Activated naive CD8-positive, alpha-beta T cell treated with anti-CD3 and anti-CD28 coated beads, Interleukin-2, amount 50 U/mL, for 24 hours (primary cell): ENCODE measurements around the gene CYSLTR2.

Experiments used
- ATAC-seq: fragments of 150-1000 bp; cut with Tn5 transposase; one replicate; pipeline ENCODE4 v1.10.0; 2021
- DNase-seq: peaks from one replicate; pipeline ENCODE4 v3.0.0; 2021
- H3K27ac Mint-ChIP-seq: one replicate; pipeline ENCODE4 v1.8.0; 2021; ENCODE audit warnings: mild to moderate bottlenecking, mixed read lengths
- H3K27me3 Mint-ChIP-seq: one replicate; pipeline ENCODE4 v1.8.0; 2021; ENCODE audit warnings: mixed read lengths
- H3K36me3 Mint-ChIP-seq: one replicate; pipeline ENCODE4 v1.8.0; 2021; ENCODE audit warnings: low read depth, mixed read lengths
- H3K4me1 Mint-ChIP-seq: one replicate; pipeline ENCODE4 v1.8.0; 2021; ENCODE audit warnings: mixed read lengths
- H3K4me3 Mint-ChIP-seq: one replicate; pipeline ENCODE4 v1.8.0; 2021; ENCODE audit warnings: mild to moderate bottlenecking, moderate library complexity, mixed read lengths
- H3K9me3 Mint-ChIP-seq: one replicate; pipeline ENCODE4 v1.8.0; 2021; ENCODE audit warnings: mixed read lengths

The CYSLTR2 gene

DNA sequence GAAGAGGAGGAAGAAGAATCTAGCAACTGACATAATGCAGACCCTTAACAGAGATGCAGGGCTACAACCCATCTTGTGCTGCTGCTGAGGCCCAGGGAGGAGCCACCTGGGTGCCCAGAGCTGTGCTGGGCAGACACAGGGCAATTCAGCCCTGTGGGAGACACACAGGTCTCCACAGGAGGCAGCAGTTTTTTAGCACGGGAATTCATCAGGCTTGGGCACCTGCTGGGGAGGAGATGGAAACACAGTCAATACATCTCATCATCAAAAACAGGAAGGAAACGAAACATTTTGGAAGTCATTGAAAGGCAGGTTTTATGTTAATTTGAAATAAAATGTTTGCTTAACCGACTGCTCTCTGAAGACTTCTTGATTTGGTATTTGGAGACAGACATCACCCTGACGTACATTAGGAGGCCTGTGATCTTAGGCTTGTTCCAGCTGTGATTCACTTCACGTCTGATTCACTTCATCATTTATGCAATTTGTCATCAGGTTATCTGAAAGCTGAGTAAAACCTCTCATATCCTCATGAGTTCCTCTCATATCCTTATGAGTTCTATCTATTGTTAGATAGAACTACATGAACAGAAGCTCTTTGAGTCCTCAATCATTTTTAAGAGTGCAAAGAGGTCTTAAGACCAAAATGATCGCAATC is 77.4 kb downstream of the CYSLTR2 start:
- Mint-ChIP-seq H3K27ac (no peak overlapping the region), H3K9me3 (no peaks in the 10 kb centered on the region), H3K27me3 (peaks cover 2% of the 10 kb centered on the region), H3K36me3 (no peaks in the 10 kb centered on the region), H3K4me1 (peaks cover 11% of the 10 kb centered on the region), H3K4me3 (no peak overlapping the region)
- ATAC-seq (peak; percentile 60), DNase-seq (no peak)

DNA sequence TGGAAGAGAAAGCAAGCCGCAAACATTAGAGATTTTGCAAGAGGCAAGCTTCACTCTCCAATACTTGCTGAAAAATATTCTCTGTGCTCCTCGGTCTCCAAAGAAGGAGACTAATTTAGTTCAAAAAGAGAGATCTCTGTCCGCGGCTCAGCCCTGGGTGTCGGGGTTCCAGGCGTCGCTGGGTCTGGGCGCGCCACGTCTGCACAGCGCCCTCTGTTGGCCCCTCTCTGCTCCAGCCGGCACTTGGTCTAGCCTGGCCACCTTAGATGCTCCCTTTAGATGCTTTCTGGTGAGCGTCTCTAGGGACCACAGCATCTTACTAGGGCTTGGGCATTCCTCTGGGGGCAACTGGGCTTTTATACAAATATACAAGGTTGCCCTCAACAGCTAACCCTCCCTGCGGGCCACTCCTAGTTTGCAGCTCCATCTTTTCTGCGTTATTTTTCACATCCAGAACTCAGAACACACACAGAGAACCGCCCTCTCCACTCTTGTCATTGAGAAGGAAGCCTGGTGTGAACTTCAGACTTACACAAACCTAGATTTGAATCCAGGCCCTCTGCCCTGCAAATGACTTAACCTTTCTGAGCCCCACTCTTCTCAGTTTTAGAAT is 78.3 kb downstream of the CYSLTR2 start:
- DNase-seq (peak; percentile 75), ATAC-seq (peak; percentile 88)
- Mint-ChIP-seq H3K4me3 (peak overlapping the region; percentile 49), H3K36me3 (no peaks in the 10 kb centered on the region), H3K27me3 (peaks cover 2% of the 10 kb centered on the region), H3K4me1 (peaks cover 11% of the 10 kb centered on the region), H3K27ac (no peak overlapping the region), H3K9me3 (no peaks in the 10 kb centered on the region)

DNA sequence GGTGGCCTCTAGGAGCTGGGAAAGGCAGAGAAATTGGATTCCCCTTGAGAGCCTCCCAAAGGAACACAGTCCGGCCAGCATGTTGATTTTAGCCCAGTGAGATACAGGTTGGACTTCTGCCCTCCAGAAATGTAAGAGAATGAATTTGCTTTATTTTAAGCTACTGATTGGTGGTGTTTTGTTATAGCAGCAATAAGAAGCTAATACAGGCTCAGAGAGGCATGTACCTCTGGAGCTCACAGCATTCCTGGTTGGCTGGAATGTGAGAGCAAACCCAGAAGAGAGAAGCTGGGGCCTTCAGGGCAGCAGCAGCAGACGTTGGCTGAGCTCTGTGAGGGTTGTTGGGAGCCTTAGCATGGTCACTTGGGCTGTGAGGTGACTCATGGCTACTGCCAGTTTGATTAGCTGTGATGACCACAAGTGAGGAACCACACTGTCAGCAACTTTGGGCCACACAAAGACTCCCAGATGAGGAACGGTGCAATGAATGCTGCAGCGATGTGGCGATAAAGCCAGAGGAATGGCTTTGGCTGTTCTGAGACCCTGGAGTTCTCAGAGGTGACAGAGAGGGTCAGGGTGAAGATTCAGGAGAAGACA is 80.1 kb downstream of the CYSLTR2 start:
- H3K27ac Mint-ChIP-seq, result no peak overlapping the region
- H3K36me3 Mint-ChIP-seq, result no peaks in the 10 kb centered on the region
- peaks cover 2% of the 10 kb centered on the region for H3K27me3 Mint-ChIP-seq
- ATAC-seq, result no peak
- DNase-seq, result no peak
- H3K4me1 Mint-ChIP-seq, result peaks cover 11% of the 10 kb centered on the region
- no peak overlapping the region for H3K4me3 Mint-ChIP-seq
- no peaks in the 10 kb centered on the region for H3K9me3 Mint-ChIP-seq

DNA sequence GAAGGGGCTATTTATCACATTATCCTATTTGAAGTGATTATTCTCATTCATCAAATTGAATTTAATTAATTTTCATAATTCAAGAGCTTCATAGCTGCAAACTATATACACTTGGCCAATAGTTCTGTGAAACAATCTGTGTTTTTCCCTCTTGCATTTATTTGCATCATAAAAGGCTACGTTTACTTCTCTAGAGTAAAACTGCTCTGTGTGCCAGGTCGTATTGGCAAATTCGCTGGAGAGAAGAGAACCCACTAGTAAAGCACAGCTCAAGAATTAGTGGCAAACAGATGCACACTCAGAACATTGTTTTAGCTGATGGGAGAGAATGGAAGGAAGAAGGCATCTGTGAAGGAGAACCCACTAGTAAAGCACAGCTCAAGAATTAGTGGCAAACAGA is 81.8 kb downstream of the CYSLTR2 start:
- Mint-ChIP-seq H3K4me1 (peaks cover 11% of the 10 kb centered on the region), H3K36me3 (no peaks in the 10 kb centered on the region), H3K9me3 (no peaks in the 10 kb centered on the region), H3K4me3 (no peak overlapping the region), H3K27ac (no peak overlapping the region), H3K27me3 (peaks cover 2% of the 10 kb centered on the region)
- ATAC-seq, result no peak
- DNase-seq, result no peak

DNA sequence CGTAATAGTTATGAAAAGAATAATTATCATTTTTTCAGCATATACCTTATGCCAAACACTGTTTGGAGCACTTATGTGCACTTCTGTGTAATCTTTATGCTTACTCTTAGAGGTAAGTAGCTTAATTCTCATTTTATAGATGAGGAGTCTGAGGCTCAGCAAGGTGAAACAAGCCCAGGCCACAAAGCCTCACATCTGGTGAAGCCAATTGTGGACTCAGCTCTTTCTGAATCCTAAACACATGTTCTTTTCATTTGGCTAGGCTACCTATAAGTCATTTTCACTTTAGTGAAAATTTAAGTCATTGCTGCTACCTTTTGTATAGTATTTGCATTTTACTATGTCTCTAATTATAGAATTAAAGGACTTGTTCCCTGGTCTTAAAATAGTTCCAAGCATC is 84.0 kb downstream of the CYSLTR2 start:
- Mint-ChIP-seq H3K4me3 (no peak overlapping the region), H3K36me3 (no peaks in the 10 kb centered on the region), H3K4me1 (no peaks in the 10 kb centered on the region), H3K27ac (no peak overlapping the region), H3K27me3 (no peaks in the 10 kb centered on the region), H3K9me3 (no peaks in the 10 kb centered on the region)
- ATAC-seq, result no peak
- DNase-seq, result no peak

DNA sequence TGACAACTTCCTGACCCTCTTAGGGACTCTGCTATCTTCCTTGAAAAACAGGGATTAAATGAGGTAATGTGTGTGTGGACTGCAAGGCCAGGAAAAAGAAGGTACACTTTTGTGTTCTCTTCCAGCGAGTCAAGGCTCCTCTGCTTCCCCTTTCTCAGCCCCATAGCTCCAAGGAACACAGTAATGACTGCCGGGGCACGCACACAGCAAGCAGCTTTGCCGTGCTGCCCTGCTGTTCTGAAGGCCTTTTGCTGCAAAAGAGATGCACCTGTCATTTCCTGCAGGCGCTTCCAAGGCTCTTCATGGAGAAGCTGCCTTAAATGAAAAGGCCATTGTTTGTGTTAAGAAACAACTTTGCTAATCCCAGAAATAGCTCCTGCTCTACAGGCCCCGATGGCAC is 84.6 kb downstream of the CYSLTR2 start:
- H3K27ac Mint-ChIP-seq, result no peak overlapping the region
- H3K9me3 Mint-ChIP-seq, result no peaks in the 10 kb centered on the region
- no peaks in the 10 kb centered on the region for H3K4me1 Mint-ChIP-seq
- ATAC-seq (no peak), DNase-seq (no peak)
- no peaks in the 10 kb centered on the region for H3K36me3 Mint-ChIP-seq
- H3K4me3 Mint-ChIP-seq, result no peak overlapping the region
- H3K27me3 Mint-ChIP-seq, result no peaks in the 10 kb centered on the region

DNA sequence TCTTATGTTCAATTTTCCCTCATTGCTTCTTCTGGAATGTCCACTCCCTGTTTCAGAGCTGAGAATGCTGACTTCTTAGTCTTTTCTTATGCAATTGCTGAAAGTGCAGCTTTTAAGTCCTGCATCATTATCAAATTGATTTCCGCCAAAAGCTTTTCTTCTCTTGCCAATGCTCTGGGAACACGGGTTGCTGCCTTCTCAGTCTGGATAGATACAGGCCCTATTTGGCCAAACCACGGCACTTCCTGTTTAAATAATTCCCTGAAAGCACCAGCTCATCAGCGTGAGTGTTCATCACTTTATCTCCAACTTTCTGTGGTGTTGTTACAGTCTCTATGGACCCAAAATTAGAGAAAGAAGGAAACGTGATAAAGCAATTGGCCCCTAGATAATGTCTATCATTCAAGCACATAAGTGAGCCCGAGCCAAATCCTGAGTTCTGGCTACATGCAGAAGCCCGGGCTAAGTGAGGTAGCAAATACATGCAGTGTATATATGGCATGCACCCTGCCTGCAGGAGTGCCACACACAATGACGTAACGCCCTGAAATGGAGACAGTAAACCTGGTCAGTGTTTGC is 85.7 kb downstream of the CYSLTR2 start:
- H3K4me3 Mint-ChIP-seq, result no peak overlapping the region
- H3K4me1 Mint-ChIP-seq, result no peaks in the 10 kb centered on the region
- no peaks in the 10 kb centered on the region for H3K9me3 Mint-ChIP-seq
- H3K27ac Mint-ChIP-seq, result no peak overlapping the region
- no peaks in the 10 kb centered on the region for H3K27me3 Mint-ChIP-seq
- no peaks in the 10 kb centered on the region for H3K36me3 Mint-ChIP-seq
- DNase-seq (no peak), ATAC-seq (no peak)

DNA sequence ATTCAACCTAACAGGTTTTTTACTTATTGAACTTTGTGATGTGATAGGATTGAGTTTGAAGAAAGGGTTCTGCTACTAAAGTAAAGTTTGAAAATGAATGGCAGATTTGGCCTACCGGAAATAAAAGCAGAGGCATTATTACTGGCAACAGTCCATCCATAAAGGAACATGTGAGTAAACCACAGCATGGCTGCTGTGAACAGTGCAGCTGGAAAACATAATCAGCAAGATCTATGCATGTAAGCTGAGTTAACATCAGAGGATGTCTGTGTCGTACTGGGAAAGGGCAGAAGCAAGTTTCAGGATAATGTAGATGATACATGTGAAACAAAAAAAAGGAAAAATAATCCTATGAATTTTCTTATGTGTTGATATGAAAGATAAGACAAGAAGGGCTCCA is 87.6 kb downstream of the CYSLTR2 start:
- DNase-seq (no peak), ATAC-seq (no peak)
- Mint-ChIP-seq H3K36me3 (no peaks in the 10 kb centered on the region), H3K4me1 (no peaks in the 10 kb centered on the region), H3K4me3 (no peak overlapping the region), H3K27ac (no peak overlapping the region), H3K9me3 (no peaks in the 10 kb centered on the region), H3K27me3 (no peaks in the 10 kb centered on the region)

DNA sequence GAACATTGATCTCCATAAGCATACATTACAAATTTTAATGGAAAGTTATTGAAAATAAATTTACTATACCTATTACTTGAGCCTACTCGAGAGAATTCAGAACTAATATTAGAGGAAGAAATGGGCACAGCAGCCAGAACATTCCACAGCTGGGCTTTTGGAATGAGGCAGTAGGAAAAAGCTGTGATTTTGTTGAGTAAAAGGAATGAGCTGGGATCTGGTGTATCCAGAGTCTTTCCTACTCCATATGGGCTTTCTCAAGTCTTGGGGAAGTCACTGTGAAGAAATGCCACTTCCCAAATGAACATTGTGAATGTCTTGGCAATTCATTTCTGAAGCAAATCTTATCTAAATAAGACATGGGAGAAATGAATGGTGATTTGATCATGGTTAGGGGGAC is 93.1 kb downstream of the CYSLTR2 start:
- no peak overlapping the region for H3K4me3 Mint-ChIP-seq
- no peaks in the 10 kb centered on the region for H3K27me3 Mint-ChIP-seq
- ATAC-seq, result no peak
- no peak for DNase-seq
- H3K36me3 Mint-ChIP-seq, result no peaks in the 10 kb centered on the region
- H3K27ac Mint-ChIP-seq, result no peak overlapping the region
- H3K4me1 Mint-ChIP-seq, result peaks cover 25% of the 10 kb centered on the region
- H3K9me3 Mint-ChIP-seq, result no peaks in the 10 kb centered on the region

DNA sequence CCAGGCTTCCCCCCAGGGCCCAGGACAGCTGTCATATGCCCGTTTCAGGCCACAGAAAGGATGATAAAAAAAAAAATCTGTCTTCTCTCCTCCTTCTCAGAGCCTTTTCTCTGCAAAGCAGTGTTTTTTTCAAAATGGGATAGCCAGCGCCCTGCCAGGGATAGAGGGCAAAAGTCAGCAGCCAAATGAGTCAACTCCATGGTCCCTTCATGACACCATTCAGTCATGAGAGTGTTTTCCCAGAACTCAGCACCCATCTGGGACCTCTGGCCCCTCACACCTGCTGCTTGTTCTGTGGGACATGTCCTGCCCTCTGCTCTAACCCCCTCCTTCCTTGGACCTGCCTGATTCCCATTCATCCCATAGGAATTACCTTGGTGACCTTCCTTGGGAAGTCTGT is 95.0 kb downstream of the CYSLTR2 start:
- no peaks in the 10 kb centered on the region for H3K27me3 Mint-ChIP-seq
- no peak overlapping the region for H3K27ac Mint-ChIP-seq
- DNase-seq, result no peak
- no peaks in the 10 kb centered on the region for H3K36me3 Mint-ChIP-seq
- H3K4me1 Mint-ChIP-seq, result peaks cover 25% of the 10 kb centered on the region
- no peak for ATAC-seq
- H3K4me3 Mint-ChIP-seq, result no peak overlapping the region
- H3K9me3 Mint-ChIP-seq, result no peaks in the 10 kb centered on the region

DNA sequence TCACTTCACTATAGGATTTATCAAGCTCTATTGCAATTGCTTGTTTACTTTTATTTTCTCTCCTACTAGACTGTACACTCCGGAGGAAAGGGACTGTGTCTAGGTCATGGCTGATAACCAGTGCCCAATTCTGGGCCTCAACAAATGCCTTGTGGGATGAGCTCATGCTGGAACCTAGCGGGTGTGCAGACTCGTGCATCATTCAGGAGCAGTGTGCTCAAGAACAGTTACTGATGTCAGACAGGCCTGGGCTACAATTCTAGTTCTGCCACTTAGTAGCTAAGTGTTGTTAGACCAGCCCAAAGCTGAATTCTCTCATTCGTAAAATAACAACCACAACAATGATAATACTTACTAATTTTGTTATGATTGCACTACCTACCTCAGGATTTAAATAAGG is 95.4 kb downstream of the CYSLTR2 start:
- no peaks in the 10 kb centered on the region for H3K36me3 Mint-ChIP-seq
- no peaks in the 10 kb centered on the region for H3K9me3 Mint-ChIP-seq
- H3K27me3 Mint-ChIP-seq, result no peaks in the 10 kb centered on the region
- no peak for ATAC-seq
- peaks cover 25% of the 10 kb centered on the region for H3K4me1 Mint-ChIP-seq
- DNase-seq, result no peak
- peak overlapping the region; percentile 29 for H3K27ac Mint-ChIP-seq
- no peak overlapping the region for H3K4me3 Mint-ChIP-seq

DNA sequence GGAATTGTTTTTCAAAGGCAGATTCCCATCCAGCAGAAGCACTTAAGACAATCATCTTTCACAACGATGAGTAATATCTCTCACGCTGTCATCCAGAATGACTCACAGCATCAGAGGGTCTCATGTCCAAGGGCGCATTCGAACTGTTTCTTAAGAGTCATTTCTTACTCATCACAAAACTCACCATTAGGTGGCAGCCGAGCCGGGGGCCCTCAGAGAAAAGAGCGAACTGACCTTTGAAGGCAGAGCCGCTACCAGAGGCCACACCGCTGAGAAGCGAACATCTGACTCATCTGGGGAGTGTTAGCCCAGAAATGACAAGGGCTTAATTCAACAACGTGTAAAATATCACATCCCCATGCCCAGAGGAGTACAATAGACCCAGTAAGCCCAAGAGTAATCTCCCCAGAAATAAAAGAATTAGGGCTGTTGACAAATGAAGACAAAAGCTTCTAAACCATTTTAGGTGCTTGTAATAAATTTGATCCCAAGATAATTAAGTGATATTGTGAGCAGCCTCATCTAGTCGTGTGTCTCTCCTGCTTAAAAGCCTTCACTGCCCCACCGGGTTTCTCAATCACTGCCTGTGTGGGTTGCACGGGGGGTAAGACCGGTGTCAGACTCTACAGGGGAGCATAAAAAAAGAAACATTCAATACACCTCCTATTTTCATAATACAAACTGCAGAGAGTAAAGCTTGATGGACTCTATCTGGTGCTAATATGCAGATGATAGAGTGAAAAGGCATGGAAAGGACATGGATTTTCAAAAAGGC is 96.2 kb downstream of the CYSLTR2 start:
- peak overlapping the region; percentile 61 for H3K27ac Mint-ChIP-seq
- DNase-seq (peak; percentile 75), ATAC-seq (peak; percentile 96)
- H3K4me3 Mint-ChIP-seq, result peak overlapping the region; percentile 25
- peaks cover 25% of the 10 kb centered on the region for H3K4me1 Mint-ChIP-seq
- peaks cover 2% of the 10 kb centered on the region for H3K9me3 Mint-ChIP-seq
- no peaks in the 10 kb centered on the region for H3K27me3 Mint-ChIP-seq
- H3K36me3 Mint-ChIP-seq, result no peaks in the 10 kb centered on the region

DNA sequence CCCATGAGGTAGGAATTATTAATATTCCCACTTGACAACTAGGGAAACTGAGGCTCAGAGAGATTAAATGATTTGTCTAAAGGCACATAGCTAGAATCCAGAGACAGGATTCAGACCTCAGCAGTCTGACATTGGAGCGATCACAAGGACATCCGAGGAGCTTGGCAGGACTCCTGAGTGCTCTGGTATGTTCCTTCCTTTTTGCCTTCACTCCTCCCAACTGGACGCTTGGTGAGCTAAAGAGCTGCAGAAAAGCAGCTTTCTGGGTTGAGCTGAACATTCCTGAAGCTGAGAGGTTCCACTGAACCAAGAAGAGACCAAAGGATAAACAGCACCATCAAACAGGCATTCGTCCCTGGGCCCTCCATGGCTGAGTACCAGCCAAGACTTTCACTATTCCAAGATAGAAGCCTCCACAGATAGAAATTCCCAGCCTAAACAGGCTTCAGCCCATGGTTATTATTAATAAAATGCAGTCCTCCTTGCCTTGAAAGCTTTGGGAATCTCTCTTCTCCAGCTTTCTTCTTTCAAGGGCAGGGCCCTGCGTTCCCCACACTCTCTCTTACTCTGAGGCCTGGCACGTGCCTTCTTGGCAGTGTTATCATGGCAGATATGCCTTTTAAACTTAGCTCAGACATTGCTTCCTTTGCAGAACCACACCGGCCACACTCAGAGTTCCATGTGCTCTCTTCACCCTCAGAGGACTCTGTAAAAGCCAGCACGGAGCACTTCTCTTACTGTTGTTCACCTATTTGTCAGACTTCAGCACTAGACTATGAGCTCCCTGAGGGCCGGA is 97.1 kb downstream of the CYSLTR2 start:
- Mint-ChIP-seq H3K27me3 (no peaks in the 10 kb centered on the region), H3K4me1 (peaks cover 25% of the 10 kb centered on the region), H3K9me3 (peaks cover 7% of the 10 kb centered on the region), H3K4me3 (no peak overlapping the region), H3K36me3 (no peaks in the 10 kb centered on the region), H3K27ac (no peak overlapping the region)
- no peak for ATAC-seq
- DNase-seq, result no peak

DNA sequence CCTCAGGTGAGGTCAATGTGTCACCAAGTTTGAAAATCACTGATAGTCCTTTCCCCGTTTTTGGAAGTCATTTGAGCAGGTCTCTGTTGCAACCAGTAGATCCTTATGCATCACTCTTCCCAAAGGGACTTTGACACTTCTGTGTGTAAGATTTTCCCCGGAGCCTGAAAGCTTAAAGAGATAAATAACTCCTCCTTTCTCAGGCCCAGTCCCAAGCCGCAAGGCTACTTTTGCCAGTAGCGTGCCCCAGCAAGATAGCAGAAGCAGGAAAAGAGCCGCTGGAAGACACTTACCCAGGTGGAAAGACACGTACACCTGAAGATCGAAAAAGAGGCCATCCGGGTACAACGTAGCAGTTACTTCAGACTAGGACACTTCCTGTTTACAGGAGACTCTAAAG is 106.9 kb downstream of the CYSLTR2 start:
- peaks cover 7% of the 10 kb centered on the region for H3K36me3 Mint-ChIP-seq
- no peak overlapping the region for H3K27ac Mint-ChIP-seq
- ATAC-seq (no peak), DNase-seq (no peak)
- H3K9me3 Mint-ChIP-seq, result peaks cover 31% of the 10 kb centered on the region
- H3K4me1 Mint-ChIP-seq, result no peaks in the 10 kb centered on the region
- H3K27me3 Mint-ChIP-seq, result peaks cover 10% of the 10 kb centered on the region
- H3K4me3 Mint-ChIP-seq, result no peak overlapping the region
